K562 (cell line): Measurements from ENCODE around the gene DIPK1A. TPM values are rescaled to one million over a fixed set of nuclear protein-coding genes. Genes with fewer than 3 reads are reported as not detected.

Experiments
- AFF4 ChIP-seq: sonication (generic); formaldehyde crosslinking; IDR thresholded peaks from 2 replicates; pipeline ENCODE4 v1.8.0; 2023; ENCODE audit warnings: mild to moderate bottlenecking, missing genetic modification reagents
- KLF1 ChIP-seq: fragments of 450-650 bp; IDR thresholded peaks from 2 replicates; pipeline ENCODE4 v1.6.1; 2016; ENCODE audit warnings: missing genetic modification characterization, missing compliant biosample characterization
- KLF16 ChIP-seq: IDR thresholded peaks from 2 replicates; pipeline ENCODE4 v1.6.1; 2016; ENCODE audit warnings: antibody characterized with exemption
- MCM3 ChIP-seq: fragments of 450-650 bp; IDR thresholded peaks from 2 replicates; pipeline ENCODE4 v1.6.1; 2016
- MLLT1 ChIP-seq, 2 experiments: fragments of 450-650 bp; IDR thresholded peaks; 2 replicates each; pipeline ENCODE4 v1.6.1; 2016
- ZBTB40 ChIP-seq, 2 experiments: fragments of 450-650 bp in 1 of 2; sonication (generic) in 1 of 2; formaldehyde crosslinking in 1 of 2; IDR thresholded peaks; 2 replicates each; pipeline versions ENCODE4 v1.7.1 to v1.9.0; 2016 to 2022; ENCODE audit warnings: inconsistent platforms in 1 of 2, mild to moderate bottlenecking in 1 of 2, missing genetic modification reagents in 1 of 2
- ZNF197 ChIP-seq: fragments of 200-800 bp; sonication (Bioruptor generic); IDR thresholded peaks from 2 replicates; pipeline ENCODE4 v1.6.1; 2016; ENCODE audit warnings: low read depth, missing genetic modification characterization, missing compliant biosample characterization
- ZNF280B ChIP-seq: fragments of 250-450 bp; sonication (Bioruptor Pico); IDR thresholded peaks from 2 replicates; pipeline ENCODE4 v1.5.1; 2021; ENCODE audit warnings: mild to moderate bottlenecking
- ZNF324 ChIP-seq: fragments of 250-450 bp; sonication (Bioruptor Pico); IDR thresholded peaks from 2 replicates; pipeline ENCODE4 v1.4.0; 2020; ENCODE audit warnings: mild to moderate bottlenecking
- ZNF445 ChIP-seq: fragments of 250-450 bp; sonication (Bioruptor Pico); IDR thresholded peaks from 2 replicates; pipeline ENCODE4 v1.4.0; 2020; ENCODE audit warnings: low read depth, mild to moderate bottlenecking, moderate library complexity
- polyA plus RNA-seq, 8 experiments: library from polyadenylated mRNA; depleted of rRNA in 4 of 8; stranded (reverse) in 5 of 8; unstranded in 3 of 8; fragments of >200 nt; fragmentation: Nextera tagmentation in 2 of 8; fragmentation: Illumina TruSeq in 1 of 8; extraction: Ambion mirVana in 2 of 8; extraction: Trizol in 1 of 8; gene quantifications; 2 replicates each; pipeline versions ENCODE4 v1.2.1 to v1.2.3, GENCODE V29; 2011 to 2014; ENCODE audit warnings: inconsistent platforms in 1 of 8, missing spikeins in 1 of 8
- total RNA-seq, 7 experiments: library from RNA; depleted of rRNA in 6 of 7; stranded (reverse); fragments of >200 nt in 6 of 7; fragmentation: Illumina TruSeq in 2 of 7; extraction: Trizol in 2 of 7; gene quantifications; 2 replicates each; pipeline versions ENCODE4 v1.2.1 to v1.2.3, GENCODE V29; 2011 to 2021; ENCODE audit warnings: low replicate concordance in 1 of 7

The DIPK1A gene
- total and polyA plus RNA-seq, 9 of the 15 experiments (the other 6 are each of a cell fraction or from before 2014, with no cell fraction given) = 0.54 to 2.5 (median 1.3) TPM

- peak; percentile 38; the same call in 1 of the 2 replicates for TF ChIP-seq ZBTB40 (IDR thresholded peaks at IDR 0.05)
- TF ChIP-seq ZBTB40 (CRISPR knock-in tag; IDR thresholded peaks at IDR 0.05) = no peak
- TF ChIP-seq MLLT1 (IDR thresholded peaks at IDR 0.05) = peak; percentile 60 to 91; a peak in 3 of 4 replicates
- 0 out of 2 replicates have a peak, but pooled peaks have one; percentile 46 for TF ChIP-seq KLF16
- no peak for TF ChIP-seq MCM3
- TF ChIP-seq ZNF324 = no peak
- TF ChIP-seq ZNF197 (CRISPR knock-in tag) = no peak
- TF ChIP-seq ZNF445 = no peak
- no peak for TF ChIP-seq ZNF280B (CRISPR knock-in tag)
- TF ChIP-seq KLF1 (tag) = peak; percentile 94
- peak; percentile 99 for TF ChIP-seq AFF4 (CRISPR knock-in tag)
These were observed 129.3 kb downstream of the DIPK1A start, which contains the start of gene RPL5 (continued) for GRCh38 chr1:92831762-92832536.
